Kidney capillary endothelial cell (primary cell): ENCODE data around the gene GPI.

Source experiments
- DNase-seq: peaks from one replicate; pipeline ENCODE4 v3.0.0-alpha.2; 2018; ENCODE audit warnings: low spot score

GPI gene

GRCh38 chr19:34341935-34342680 is 22.9 kb upstream of the GPI start:
- DNase-seq, result no peak

- no peak for DNase-seq
Observed at GRCh38 chr19:34343751-34344150, 21.2 kb upstream of the GPI start.

GRCh38 chr19:34345947-34346351 is 19.0 kb upstream of the GPI start:
- peak; percentile 72 for DNase-seq

- no peak for DNase-seq
Observed at GRCh38 chr19:34347561-34348165, 17.3 kb upstream of the GPI start.

- DNase-seq, result no peak
Observed at GRCh38 chr19:34348899-34349487, 16.0 kb upstream of the GPI start.

GRCh38 chr19:34350161-34350561 is 14.8 kb upstream of the GPI start:
- no peak for DNase-seq

- no peak for DNase-seq
Observed at GRCh38 chr19:34351382-34351826, 13.6 kb upstream of the GPI start.

- no peak for DNase-seq
Observed at GRCh38 chr19:34353546-34353945, 11.4 kb upstream of the GPI start.

- no peak for DNase-seq
Observed at GRCh38 chr19:34355201-34355600, 9.8 kb upstream of the GPI start.

- no peak for DNase-seq
Observed at GRCh38 chr19:34356875-34357274, 8.1 kb upstream of the GPI start.

- no peak for DNase-seq
Observed at GRCh38 chr19:34357431-34357830, 7.6 kb upstream of the GPI start.

- peak; percentile 91 for DNase-seq
Observed at GRCh38 chr19:34359140-34359953, 5.6 kb upstream of the GPI start.

- DNase-seq, result no peak
Observed at GRCh38 chr19:34359954-34360315, 5.1 kb upstream of the GPI start.

- DNase-seq, result no peak
Observed at GRCh38 chr19:34360354-34360909, 4.6 kb upstream of the GPI start.

GRCh38 chr19:34362679-34363069 is 2.3 kb upstream of the GPI start:
- DNase-seq, result no peak

GRCh38 chr19:34363094-34363493 is 1.9 kb upstream of the GPI start:
- no peak for DNase-seq

- DNase-seq, result no peak
Observed at GRCh38 chr19:34363930-34364329, 1.1 kb upstream of the GPI start.

GRCh38 chr19:34364462-34364829 is 550 bp upstream of the GPI start:
- DNase-seq, result no peak

GRCh38 chr19:34365463-34366401 is 736 bp downstream of the GPI start:
- DNase-seq, result peak; percentile 25

- no peak for DNase-seq
Observed at GRCh38 chr19:34366738-34367623, 2.0 kb downstream of the GPI start.
